Activated CD8-positive, alpha-beta memory T cell treated with anti-CD3 and anti-CD28 coated beads, Interleukin-2, amount 50 U/mL, for 24 hours (primary cell): Measurements from ENCODE around the gene RABL6.
A peak's percentile ranks its signal among the peaks of the same experiment; 100 is the strongest.

Experiments used
- DNase-seq: peaks from one replicate; pipeline ENCODE4 v3.0.0-alpha.2; 2020; ENCODE audit errors: extremely low read depth

Gene RABL6

DNA sequence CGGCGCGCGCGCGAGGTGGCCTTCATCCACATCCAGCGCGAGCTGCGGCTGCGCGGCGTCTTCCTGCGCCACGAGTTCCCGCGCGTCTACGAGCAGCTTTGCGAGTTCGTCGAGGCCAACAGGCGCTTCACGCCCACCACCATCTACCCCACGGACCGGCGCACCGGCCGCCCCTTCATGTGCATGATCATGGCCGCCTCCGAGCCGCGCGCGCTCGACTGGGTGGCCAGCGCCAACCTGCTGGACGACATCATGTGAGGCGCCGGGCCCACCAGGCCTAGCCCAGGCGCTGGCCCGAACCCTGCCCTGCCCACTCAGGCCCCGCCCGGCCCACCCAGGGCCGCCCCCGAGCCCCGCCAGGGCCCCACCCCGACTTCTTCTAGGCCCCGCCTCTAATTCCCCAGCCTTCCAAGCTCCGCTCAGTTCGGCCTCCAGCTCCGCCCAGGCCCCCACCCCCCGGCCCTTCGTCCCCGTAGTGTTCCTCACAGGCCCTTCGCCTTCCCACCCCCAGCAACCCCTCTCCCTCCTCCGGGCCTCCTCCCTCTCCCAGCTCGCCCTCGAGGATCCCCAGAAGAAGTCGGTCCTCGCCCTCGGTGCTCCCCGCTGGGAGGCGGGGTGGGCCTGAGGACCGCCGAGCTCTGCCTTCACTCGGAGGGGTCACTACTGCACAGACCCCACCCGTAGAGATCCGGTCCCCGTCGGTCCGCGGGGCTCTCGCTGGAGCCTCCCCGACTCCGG is 39.5 kb downstream of the RABL6 start:
- DNase-seq: no peak

DNA sequence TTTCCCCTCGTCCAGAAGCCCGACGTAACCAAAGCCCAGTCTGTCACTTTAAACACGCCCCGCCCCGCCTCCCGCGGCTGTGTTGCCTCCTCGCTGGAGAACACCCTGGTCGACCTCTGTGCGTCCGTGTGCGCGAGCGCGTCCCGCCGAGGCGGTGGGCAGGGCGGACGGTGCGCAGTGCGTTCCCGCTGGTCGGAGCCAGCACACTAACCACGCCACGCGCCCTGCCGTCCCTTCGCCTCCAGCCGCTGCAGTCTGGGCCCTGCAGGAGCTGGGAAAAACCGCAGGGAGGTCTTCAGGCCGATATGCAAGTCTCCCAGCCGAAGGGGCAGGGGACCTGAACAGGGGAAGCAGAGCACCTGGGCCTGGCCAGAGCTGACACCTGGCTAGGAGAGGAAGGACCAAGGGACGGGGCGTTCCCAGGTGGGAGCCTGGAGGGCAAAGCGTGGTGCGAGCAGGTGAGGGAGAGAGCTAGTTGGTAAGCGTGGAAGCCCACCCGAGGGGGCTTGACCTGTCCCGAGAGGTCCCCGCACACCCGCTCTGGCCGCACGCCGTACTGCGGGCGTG is 40.2 kb downstream of the RABL6 start:
- DNase-seq: peak; percentile 37

- DNase-seq: no peak
Observed at GRCh38 chr9:136848393-136849037, 40.8 kb downstream of the RABL6 start.

GRCh38 chr9:136849038-136849959 is 41.6 kb downstream of the RABL6 start, which contains the start of gene PHPT1:
TSS of gene PHPT1 (plus strand) at chr9:136849409. CDS start at chr9:136849431, 22 bp downstream.
- DNase-seq: peak; percentile 86

- DNase-seq: no peak
Observed at GRCh38 chr9:136849960-136850865, 42.5 kb downstream of the RABL6 start.

- no peak for DNase-seq
Observed at GRCh38 chr9:136850866-136851775, 43.4 kb downstream of the RABL6 start.

DNA sequence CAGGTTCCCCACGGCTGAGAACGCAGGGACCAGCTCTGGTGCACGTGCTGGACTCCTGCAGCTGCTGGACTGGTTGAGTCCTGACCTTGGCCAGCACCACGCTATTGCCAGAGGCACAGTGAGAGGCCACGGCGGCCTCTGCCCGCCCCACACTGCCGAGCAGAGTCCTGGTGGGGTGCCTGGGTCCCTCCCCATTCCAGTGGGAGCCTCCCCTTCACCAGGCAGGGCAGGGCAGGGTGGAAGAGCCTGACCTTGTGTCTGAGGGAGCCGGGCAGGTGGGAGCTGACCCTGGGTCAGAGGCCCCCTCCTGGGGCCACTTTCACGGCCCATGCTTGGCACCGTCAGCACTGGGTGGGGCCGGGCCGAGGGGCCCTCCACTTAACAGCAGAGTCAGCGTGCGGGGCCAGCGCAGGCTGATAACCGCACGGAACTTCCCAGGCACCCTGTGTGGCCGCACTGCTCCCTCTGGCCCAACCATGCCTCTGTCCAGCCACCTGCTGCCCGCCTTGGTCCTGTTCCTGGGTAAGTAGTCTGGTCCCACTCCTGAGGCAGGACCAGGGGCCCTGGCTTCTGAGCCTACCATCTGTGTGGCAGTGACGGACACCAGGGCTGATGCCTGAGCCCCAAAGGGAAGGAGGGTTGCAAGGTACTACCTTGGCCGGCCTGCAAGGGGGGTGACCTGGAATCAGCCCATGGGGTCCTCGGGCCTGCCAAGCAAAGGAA is 44.4 kb downstream of the RABL6 start, which contains the start of gene MAMDC4:
TSS of gene MAMDC4 (plus strand) at position 406 of the 723 bp plus-strand sequence. CDS start at position 477, 71 bp downstream.
- DNase-seq: no peak

DNA sequence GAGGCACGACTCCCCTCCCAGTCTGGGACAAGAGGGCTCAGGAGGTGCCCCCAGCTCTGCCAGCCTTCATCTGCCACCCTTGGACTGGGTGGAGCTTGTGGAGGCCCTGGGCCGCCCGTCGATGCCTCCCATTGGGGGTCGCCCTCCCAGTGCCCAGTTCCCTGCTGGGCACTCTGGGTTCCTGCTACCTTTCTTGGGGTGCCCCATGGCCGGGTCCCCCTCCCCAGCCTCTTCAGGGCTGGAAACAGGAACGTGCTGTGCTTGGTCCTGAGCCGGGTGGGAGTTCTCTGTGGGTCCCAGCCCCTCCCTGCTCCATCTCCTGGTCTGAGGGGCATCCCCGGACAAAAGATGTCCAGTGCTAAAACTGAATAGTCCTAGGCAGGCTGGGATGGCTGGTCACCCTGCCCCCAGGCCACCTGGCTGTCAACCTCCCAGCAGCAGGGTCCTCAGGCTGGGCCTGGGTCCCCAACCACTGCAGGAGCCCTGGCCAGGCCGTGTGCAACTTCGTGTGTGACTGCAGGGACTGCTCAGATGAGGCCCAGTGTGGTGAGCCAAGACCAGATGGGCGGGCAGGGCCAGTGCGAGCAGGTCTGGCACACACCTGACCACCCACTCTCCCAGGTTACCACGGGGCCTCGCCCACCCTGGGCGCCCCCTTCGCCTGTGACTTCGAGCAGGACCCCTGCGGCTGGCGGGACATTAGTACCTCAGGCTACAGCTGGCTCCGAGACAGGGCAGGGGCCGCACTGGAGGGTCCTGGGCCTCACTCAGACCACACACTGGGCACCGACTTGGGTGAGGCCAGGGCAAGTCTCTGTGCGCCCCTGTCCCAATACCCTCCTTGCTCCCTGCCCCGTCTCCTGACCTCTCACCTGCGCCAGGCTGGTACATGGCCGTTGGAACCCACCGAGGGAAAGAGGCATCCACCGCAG is 45.2 kb downstream of the RABL6 start:
- DNase-seq: no peak

GRCh38 chr9:136853596-136854112 is 45.9 kb downstream of the RABL6 start:
- no peak for DNase-seq

DNA sequence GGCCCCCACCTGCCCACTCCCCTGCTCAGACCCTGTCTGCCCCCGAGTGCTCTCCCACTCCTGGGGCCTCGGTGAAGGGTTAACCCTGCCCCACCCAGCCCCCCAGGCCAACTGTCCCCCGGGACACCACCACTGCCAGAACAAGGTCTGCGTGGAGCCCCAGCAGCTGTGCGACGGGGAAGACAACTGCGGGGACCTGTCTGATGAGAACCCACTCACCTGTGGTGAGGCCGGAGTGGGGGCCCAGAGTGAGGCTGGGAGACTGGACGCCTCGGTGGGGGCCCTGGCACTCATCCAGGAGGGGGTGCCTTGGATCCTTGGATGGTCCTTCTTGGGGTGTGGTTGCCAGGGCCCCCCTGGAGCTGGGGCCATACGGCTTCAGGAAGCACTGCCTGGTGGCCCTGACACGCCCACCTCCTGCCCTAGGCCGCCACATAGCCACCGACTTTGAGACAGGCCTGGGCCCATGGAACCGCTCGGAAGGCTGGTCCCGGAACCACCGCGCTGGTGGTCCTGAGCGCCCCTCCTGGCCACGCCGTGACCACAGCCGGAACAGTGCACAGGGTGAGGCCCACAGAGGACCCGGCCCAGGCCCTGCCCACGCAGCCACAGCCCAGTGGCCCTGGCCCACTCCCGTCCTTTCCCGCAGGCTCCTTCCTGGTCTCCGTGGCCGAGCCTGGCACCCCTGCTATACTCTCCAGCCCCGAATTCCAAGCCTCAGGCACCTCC is 46.5 kb downstream of the RABL6 start:
- DNase-seq: no peak

DNA sequence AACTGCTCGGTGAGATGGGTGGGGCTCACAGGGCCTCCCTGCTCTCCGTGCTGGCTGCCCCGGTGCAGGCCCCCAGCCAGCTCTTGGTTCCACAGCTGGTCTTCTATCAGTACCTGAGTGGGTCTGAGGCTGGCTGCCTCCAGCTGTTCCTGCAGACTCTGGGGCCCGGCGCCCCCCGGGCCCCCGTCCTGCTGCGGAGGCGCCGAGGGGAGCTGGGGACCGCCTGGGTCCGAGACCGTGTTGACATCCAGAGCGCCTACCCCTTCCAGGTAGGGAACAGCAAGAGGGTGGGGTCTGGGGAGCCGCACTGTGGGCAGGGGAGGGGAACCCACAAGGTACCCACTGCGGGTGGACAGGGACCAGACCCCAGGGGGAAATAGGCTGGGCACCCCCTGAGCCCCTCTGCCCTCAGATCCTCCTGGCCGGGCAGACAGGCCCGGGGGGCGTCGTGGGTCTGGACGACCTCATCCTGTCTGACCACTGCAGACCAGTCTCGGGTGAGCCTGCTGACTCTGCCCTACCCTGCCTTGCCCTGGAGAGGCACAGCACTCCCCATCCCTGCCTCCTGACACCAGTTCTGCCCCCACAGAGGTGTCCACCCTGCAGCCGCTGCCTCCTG is 47.2 kb downstream of the RABL6 start:
- DNase-seq: no peak

DNA sequence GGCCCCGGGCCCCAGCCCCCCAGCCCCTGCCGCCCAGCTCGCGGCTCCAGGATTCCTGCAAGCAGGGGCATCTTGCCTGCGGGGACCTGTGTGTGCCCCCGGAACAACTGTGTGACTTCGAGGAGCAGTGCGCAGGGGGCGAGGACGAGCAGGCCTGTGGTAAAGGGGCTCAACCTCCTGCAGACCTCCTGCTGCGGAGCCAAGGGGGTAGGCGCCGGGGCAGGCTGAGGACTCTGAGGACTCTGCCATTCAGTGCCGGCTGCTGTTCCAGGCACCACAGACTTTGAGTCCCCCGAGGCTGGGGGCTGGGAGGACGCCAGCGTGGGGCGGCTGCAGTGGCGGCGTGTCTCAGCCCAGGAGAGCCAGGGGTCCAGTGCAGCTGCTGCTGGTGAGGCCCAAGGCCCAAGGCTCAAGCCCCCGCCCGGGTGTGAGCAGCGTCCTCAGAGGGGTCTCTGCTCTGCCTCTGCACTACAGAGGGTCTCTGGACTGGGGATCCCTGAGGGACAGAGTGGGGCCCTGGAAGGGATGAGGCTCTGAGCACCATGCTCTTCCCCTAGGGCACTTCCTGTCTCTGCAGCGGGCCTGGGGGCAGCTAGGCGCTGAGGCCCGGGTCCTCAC is 47.8 kb downstream of the RABL6 start:
- DNase-seq: no peak

DNA sequence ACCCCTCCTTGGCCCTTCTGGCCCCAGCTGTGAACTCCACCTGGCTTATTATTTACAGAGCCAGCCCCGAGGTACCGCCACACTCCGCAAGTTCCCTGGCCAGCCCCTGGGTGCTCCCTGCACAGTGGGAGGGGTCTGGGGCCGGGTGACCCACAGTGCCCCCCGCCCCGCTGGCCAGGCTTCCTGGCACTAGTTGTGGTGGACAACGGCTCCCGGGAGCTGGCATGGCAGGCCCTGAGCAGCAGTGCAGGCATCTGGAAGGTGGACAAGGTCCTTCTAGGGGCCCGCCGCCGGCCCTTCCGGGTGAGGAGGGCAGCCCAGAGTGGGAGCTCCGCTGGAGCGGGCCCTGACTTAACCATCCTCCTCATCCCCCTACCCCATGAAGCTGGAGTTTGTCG is 48.3 kb downstream of the RABL6 start:
- DNase-seq: no peak

DNA sequence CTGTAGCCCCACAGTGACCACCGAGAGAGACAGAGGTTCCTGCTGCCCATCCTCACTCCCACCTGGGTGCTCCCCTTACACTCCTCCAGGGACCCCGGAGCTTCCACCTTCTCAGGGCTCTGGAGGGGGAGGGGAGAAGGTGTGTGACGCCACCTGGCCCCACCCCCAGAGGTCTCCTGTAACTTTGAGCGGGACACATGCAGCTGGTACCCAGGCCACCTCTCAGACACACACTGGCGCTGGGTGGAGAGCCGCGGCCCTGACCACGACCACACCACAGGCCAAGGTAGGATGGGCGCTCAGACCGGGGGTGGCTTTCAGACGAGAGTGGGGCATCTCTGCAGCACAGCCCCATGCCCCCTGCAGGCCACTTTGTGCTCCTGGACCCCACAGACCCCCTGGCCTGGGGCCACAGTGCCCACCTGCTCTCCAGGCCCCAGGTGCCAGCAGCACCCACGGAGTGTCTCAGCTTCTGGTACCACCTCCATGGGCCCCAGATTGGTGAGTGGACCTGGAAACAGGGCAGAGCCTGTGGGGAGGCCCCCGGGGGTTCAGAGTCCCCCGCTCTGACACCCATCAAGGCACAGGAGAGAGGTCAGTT is 48.9 kb downstream of the RABL6 start:
- DNase-seq: no peak

DNA sequence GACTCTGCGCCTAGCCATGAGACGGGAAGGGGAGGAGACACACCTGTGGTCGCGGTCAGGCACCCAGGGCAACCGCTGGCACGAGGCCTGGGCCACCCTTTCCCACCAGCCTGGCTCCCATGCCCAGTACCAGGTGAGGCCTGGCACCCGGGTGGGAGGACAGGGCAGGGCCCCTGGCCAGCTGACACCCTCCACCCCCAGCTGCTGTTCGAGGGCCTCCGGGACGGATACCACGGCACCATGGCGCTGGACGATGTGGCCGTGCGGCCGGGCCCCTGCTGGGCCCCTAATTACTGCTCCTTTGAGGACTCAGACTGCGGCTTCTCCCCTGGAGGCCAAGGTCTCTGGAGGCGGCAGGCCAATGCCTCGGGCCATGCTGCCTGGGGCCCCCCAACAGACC is 49.4 kb downstream of the RABL6 start:
- no peak for DNase-seq
